Dermis microvascular lymphatic vessel endothelial cell (primary cell): ENCODE data around the gene FCN3. TPM values are rescaled to one million over a fixed set of nuclear protein-coding genes. Genes with fewer than 3 reads are reported as not detected.
"Not testable (repeated sequence)": the region's sequence is repeated elsewhere in the genome, so short reads cannot be mapped to it uniquely, and the experiment has no call there.

ENCODE experiments used
- DNase-seq, 2 donors: peaks; one replicate each; pipeline versions ENCODE4 v3.0.0 to v3.0.0-alpha.2; 2010; ENCODE audit warnings: low read depth in 2 of 2
- total RNA-seq: library from RNA; depleted of rRNA; stranded (reverse); fragments of >200 nt; gene quantifications from 2 replicates; pipeline ENCODE4 v1.2.1, GENCODE V29; 2014

Gene FCN3
- total RNA-seq: not detected in 2 replicates

GRCh38 chr1:27374362-27375086 lies at the start of gene FCN3:
Gene FCN3, minus strand, starts transcription at chr1:27374824. Its CDS starts 6 bp downstream, at chr1:27374818.
- no peak for DNase-seq

DNA sequence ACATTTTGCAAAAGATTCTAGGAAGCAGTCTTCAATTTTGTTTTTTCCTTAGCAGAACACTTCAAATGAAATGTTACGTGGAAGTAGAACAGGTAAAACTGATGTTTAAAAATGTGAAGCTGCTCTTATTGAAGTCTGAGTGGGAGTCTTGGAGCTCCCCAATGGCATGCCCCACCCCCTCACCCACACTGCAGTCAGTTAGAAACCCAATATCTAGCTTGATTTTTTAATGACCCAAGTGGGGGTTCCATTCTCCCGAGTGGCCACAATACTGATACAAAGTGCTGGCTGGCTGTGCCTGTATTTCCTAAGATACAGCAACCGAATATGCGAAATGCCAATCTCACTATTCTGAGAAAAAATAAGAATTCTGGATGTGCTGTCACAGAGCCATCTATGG lies 49.1 kb upstream of the FCN3 start:
- no peak for DNase-seq

DNA sequence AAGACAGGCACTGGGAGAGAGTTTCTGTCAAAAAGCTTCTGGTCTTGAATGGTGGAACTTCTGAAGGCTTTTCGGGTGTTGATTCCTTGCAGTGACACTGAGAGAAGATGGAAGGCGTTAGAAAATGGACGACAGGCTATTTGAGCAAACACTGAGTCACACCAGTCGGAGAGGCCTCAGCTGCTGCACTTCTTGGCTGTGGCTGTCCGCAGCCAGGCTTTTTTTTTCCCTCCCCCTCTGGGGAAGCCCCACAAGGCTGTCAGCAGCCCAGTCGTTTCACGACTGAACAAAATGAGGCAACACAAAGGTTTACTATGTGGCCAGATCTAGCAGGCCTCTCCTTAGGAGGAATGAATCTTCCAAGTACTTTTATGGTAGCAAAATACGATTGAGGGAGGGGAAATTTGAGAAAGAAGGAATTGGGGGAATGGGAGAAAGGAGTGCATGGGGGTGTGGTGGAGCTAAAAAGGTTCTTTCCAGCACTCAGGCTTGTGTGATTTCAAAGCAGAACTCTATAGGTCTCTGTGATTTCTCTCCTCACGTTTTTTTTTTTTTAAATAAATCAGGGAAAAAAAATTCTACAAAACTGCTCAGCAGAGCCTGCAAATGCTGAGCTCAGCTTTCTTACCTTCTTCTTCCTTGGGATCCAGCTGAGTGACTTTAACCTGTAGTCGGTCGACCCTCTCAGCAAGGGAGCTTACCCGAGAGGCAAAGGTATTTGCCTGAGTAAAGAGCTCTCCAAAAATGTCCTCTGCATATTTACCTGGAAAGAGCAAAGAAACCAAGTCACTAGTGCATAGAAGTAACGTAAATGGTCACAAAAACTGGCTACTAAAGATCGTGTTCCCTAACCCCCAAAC lies 43.9 kb upstream of the FCN3 start:
- DNase-seq: peak in 1 of 2 donors; percentile 91

DNA sequence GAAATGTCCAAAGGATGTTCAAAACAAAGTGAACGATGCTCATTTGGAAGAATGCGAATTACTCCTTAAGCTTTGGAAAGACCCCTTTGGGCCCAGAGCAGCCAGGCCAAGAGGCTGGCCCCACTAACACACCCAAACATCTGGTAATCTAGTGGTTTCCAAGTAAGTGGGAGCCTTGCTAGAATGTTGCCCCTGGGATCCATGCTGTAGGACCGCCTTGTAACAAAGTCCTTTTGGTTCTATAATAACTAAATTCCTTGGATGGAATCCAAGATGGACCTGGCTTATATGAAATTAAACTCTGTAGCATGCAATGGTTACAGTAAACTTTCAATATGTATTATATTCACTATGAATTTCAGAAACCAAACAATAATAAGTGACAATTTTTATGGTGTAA lies 43.1 kb upstream of the FCN3 start:
- no peak for DNase-seq

DNA sequence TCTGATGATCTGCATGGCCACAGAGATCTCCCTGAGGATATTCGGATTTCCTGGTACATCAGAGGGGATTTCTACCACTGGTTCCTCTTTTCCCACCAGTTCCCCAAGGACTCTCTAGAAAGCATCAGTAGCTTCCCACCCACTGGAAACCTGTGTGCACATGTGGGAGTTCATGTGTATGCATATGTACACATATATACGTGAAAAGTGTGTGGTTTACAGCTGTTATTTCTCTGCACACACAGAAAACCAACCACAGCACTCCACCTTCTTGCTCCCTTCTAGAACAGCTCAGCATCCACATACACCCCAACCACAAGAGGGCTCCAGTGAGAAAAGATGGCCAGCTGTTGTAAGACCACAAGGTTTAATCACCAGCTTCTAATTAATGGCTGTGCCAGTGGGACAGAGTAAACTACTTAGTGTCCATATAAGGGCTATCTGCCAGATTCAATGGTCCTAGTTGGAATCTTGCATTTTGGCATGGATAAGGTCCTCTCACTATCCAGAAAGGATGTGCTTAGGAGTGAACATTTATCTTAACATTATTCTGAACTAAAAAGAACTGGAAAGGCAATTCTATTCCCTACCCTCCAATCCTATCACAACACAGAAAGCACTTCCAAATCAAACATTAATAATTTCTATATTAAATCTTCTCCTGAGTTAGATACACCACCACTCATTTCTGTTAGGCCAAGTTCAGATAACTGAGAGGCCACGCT lies 41.9 kb upstream of the FCN3 start:
- peak; percentile 59 to 83 for DNase-seq

DNA sequence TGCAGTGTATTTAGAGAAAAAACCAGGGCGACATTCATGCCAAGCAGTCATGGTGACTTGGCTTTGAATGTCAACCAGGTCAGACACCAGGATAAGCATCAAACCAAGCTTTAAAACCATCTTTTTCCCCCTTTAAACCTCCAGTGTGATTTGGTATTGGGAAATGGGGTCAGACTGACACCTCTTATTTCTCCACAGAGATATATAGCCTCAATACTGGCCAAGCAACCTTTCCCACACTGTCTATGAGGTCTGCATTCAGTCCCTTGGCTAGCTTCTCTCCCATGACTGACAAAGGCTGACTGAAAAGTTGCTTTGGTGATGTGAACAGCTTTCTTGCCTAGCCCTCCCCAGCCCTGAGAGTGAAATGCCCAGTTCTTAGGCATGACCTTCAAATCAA lies 39.5 kb upstream of the FCN3 start:
- no peak for DNase-seq

DNA sequence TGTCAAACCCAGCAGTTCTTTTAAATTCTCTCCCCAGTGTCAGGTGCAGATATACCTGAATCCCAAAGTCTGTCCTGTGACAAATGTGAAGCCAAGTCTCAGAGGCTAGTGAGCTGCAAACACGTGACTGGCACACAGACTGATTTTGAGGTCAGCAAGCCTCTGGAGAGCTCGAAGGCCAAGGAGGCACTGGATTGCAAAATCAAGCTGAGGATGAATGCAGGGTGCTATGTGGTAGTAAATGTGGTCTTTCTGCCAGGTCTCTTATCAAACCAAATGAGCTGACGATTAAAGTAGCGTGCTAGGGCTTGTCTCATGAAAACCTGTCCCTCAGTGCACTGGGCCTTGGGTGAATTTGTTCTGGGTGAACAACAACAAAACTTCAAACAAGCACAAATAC lies 38.4 kb upstream of the FCN3 start:
- DNase-seq: no peak

DNA sequence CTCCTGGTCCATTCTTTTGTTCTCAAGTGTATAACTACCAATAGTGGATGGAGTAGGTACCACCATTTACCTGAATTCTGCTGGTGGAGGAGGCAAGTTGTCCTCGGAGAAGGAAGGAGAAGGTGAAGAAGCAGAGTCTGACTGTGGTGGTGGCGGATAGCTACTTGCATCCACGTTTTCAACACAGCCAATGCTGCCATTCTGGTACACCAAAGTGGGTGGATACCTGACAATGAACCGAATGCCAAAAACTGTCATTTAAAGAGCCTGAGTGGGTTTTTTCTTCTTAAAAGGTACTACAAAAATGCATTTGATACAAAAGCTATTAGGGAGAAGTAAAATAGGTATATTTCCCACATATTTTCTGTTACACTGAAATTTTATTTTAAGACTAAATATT lies 37.9 kb upstream of the FCN3 start:
- no peak for DNase-seq

GRCh38 chr1:27410709-27411108 lies 36.1 kb upstream of the FCN3 start:
- DNase-seq: no peak

GRCh38 chr1:27409669-27410068 lies 35.0 kb upstream of the FCN3 start:
- DNase-seq: no peak

GRCh38 chr1:27408151-27408550 lies 33.5 kb upstream of the FCN3 start:
- no peak for DNase-seq

- not testable (repeated sequence) for DNase-seq
Observed at GRCh38 chr1:27406791-27407190, 32.2 kb upstream of the FCN3 start.

- no peak for DNase-seq
Observed at GRCh38 chr1:27406362-27406680, 31.7 kb upstream of the FCN3 start.

DNA sequence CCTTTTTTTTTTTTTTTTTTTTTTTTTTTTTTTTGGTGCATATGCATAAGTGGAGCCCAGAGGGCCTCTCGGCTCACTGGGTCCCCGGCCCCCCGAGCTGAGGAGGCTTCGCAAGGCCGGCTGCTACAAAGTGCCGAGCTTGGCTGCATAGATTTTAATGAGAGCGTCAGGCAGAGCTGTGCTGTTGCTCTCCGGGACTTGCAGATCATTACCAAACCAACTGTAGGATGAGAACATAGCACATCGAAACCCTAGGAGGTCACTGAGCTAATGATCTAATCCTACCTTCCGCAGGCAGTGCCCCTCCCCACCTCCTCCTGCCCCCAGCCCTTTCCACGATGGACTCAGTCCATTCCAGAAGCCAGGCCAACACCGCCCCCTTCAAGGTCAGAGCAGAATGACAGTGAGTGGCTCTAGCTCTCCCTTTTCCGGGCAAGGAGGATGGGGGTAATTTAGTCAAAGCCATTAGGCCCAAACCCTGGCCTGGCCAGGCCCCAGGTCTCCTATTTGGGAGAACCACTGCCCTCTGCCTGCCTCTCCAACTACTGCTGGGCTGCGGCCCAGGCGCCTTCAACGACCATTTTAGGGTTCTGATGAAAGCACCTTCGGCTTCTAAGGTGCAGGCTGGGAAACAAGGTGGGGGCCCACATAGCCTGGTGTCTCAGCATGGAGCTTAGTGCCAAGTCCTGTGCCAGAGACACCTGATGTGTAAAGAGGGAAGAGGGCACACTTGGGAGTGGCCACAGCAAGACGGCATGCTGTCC lies 31.2 kb upstream of the FCN3 start:
- not testable (repeated sequence) for DNase-seq

DNA sequence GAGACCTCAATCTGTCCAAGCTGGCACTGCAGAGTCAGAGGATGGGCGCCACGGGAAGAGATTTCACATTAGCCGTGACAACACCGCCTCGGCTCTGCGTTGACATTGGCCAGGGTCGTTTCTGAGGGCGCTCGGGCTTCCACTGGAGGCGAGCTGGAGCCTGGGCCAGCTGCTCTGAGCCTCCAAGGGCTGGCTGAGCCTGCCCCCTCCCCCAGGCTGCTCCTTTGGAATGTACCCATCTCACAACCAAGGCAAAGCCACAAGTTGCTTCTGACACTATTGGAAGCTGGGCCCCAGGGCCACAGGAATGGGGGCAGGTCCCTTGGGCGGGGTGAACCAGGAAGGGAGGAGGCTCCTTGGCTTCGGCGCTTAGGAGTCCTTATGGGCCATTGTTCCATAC lies 30.4 kb upstream of the FCN3 start:
- no peak for DNase-seq

DNA sequence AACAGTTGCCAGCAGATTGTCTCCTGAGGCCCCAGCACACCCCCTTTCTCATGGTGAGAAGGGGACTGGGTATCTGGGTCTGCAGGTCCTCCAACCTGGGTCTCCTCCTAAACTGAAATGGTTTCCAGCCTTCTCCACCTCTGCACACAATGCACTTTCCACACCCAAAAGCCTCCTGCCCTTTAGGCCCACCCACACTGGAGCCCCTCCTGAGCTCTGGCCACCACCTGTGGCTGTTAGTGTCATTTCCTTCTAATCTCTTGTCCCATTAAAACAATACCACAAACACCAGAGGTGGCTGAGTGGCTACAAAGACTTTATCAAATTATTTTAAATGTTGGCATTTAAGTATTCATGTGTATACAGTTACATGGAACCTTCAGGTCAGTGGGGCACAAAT lies 29.3 kb upstream of the FCN3 start:
- no peak for DNase-seq

DNA sequence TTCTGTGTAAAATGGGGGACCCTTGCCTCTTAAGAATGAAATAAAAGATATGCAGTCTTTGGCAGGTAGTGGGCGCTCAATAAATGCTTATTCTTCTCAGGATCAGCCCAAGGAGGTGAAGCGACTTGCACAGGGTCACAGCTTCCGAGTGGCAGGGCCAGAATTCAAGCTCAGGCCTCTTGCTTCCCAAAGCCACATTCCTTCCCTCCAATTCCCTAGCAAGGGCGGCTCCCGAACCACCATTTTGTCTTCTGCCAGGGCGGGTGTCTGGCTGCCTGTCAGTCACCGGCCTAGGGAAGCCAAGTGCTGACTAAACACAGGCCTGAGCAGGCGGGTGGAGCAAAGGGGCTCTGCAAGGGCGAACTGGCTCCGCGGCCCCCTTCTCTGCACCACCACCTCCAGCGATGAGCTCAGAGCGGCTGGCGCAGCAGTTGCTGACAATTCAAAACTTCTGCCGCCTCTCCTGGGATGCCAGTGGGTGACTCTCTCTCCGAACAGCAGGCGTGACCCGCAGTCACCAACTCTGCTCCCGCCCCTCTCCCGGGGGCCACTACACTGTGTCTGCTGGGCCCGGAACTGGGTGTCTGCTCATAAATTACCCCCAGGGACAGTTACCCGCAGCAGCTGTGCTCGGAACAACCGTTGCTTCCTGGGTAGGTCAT lies 28.6 kb upstream of the FCN3 start:
- DNase-seq: peak in 1 of 2 donors; percentile 19

DNA sequence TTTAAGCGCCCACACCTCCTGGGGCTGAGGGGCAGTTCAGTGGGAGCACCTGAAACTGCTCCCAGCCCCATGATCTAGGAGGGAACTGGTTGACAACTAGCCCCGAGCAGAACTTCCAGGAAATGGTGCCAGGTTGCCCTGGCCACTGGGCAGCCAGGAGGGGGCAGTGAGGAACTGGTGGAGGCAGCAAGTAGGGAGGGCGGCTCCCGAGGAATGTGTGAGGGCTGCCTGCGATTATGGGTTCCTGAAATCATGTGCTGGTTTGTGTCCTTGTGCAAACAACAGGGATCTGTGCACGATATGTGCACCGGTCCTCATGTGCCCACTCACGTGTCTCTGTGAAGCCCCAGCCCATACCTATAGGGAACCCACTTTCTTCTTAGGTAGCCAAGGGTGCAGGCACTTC lies 27.7 kb upstream of the FCN3 start:
- peak; percentile 45 to 75 for DNase-seq

DNA sequence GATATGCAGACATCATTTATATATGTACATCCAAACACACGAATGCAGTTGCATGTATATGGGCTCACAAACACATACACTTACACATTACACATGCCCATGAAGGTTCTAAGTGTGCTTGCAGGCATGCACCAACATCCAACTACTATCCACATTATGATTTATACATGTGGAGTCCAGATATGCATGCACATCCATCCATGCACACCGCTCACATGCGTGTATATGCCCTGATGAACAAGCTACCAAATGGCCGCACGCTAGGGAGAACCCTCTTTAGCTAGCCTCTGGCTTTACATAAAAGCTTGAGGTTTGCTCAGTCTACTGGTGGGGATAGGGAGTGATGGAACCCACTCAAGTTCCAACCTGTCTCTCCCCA lies 26.3 kb upstream of the FCN3 start:
- no peak for DNase-seq

DNA sequence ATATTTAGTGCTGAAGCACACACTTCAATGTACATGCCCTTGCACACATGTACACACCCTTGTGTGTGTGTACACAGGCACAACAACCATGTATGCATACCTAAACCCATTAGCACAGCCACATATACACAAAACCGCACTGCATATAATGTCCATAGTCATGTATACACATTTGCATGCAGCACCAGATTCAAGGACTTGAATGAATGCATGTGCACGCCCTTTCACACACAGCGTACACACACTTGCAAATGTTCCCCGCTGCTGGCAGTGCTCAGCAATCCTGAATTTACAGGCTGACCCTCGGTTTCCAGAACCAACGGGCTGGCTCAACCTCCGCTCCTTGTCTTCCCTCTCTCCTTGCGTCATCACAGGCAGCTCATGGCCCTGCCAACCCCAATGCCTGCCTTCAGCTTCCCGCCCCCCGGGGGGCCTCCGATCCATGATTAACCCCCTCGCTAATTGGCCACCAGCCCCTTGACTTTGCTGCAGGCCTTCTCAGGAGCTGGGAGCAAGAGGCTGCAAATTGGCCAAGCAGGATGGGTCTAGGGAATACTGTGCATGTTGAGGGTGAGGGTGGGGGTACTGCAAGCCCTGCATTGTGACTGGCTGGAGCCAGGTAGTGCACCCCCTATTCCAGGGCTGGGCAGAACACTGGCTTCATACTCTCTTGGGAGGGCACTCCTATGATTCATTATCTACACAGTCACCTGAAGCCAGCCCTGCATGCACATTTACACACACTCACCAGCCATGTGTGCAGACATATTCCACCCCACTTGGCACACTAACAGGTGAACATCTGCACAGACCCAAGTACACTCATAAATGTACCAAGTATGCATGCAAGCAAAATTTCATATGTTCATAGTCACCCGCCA lies 25.7 kb upstream of the FCN3 start:
- DNase-seq: no peak
